GM12892 (cell line): ENCODE results near the gene LRRC37A. TPM values are rescaled to one million over a fixed set of nuclear protein-coding genes. Genes with fewer than 3 reads are reported as not detected.
"Not testable (repeated sequence)": the region's sequence is repeated elsewhere in the genome, so short reads cannot be mapped to it uniquely, and the experiment has no call there.

Experiments
- DNase-seq: peaks from one replicate; pipeline ENCODE4 v3.0.0; 2011; ENCODE audit not compliant: insufficient read length
- FAIRE-seq: peaks from 2 replicates; lab custom pipeline; 2011; peaks lifted over from hg19 to GRCh38; lab: Jason Lieb, UNC
- POLR2A ChIP-seq: IDR thresholded peaks from 2 replicates; pipeline ENCODE4 v1.6.1; 2011; ENCODE audit warnings: low read depth, low read length, control low read depth
- POLR2AphosphoS5 ChIP-seq: IDR thresholded peaks from 2 replicates; pipeline ENCODE4 v1.6.1; 2011; ENCODE audit warnings: low read depth, low read length, control low read depth
- TAF1 ChIP-seq: IDR thresholded peaks from 2 replicates; pipeline ENCODE4 v1.6.1; 2011; ENCODE audit warnings: low read depth, mild to moderate bottlenecking, control low read depth, low read length, borderline replicate concordance
- polyA plus RNA-seq: library from polyadenylated mRNA; unstranded; fragments of >200 nt; gene quantifications from one replicate; pipeline ENCODE4 v1.2.1, GENCODE V29; 2012; ENCODE audit warnings: missing spikeins, inconsistent platforms; ENCODE audit not compliant: missing spikeins

The LRRC37A gene
- 2.8 TPM for polyA plus RNA-seq

- not testable (repeated sequence) for DNase-seq, FAIRE-seq
Observed at GRCh38 chr17:46294831-46295230, at the start of gene LRRC37A. LRRC37A (plus strand) TSS chr17:46295131; CDS start chr17:46295134, 3 bp downstream.

- not testable (repeated sequence) for DNase-seq, FAIRE-seq
Observed at GRCh38 chr17:46249153-46249552, 45.8 kb upstream of the LRRC37A start.

GRCh38 chr17:46252804-46253203 is 42.1 kb upstream of the LRRC37A start:
- not testable (repeated sequence) for DNase-seq, FAIRE-seq

- peak; percentile 64 for DNase-seq
- peak; percentile 87 for FAIRE-seq
Observed at GRCh38 chr17:46253722-46254121, 41.2 kb upstream of the LRRC37A start.

GRCh38 chr17:46254215-46254614 is 40.7 kb upstream of the LRRC37A start:
- not testable (repeated sequence) for DNase-seq, FAIRE-seq

GRCh38 chr17:46256369-46256768 is 38.6 kb upstream of the LRRC37A start:
- DNase-seq, FAIRE-seq: not testable (repeated sequence)

GRCh38 chr17:46259845-46260661 is 34.9 kb upstream of the LRRC37A start:
- FAIRE-seq = peak; percentile 78
- DNase-seq = not testable (repeated sequence)

- TF ChIP-seq POLR2AphosphoS5 (no peak), TAF1 (no peak), POLR2A (no peak)
- DNase-seq = no peak
- FAIRE-seq = no peak
Observed at GRCh38 chr17:46262271-46262670, 32.7 kb upstream of the LRRC37A start.

- TF ChIP-seq TAF1 (no peak), POLR2A (no peak), POLR2AphosphoS5 (no peak)
- no peak for DNase-seq
- FAIRE-seq = no peak
Observed at GRCh38 chr17:46264456-46265198, 30.3 kb upstream of the LRRC37A start.

- not testable (repeated sequence) for DNase-seq
- peak; percentile 5 for FAIRE-seq
Observed at GRCh38 chr17:46266063-46266655, 28.8 kb upstream of the LRRC37A start.

- TF ChIP-seq TAF1 (no peak), POLR2A (peak; percentile 82), POLR2AphosphoS5 (peak; percentile 40; the same call in 1 of the 2 replicates)
- DNase-seq (peak; percentile 93), FAIRE-seq (peak; percentile 82)
Observed at GRCh38 chr17:46266656-46267544, 28.0 kb upstream of the LRRC37A start.

- TF ChIP-seq TAF1 = no peak
- no peak for TF ChIP-seq POLR2A
- TF ChIP-seq POLR2AphosphoS5 = no peak
- no peak for DNase-seq
- no peak for FAIRE-seq
Observed at GRCh38 chr17:46270032-46270431, 24.9 kb upstream of the LRRC37A start.
